ENCODE results near the gene HOXA9.

HOXA9 gene

DNA sequence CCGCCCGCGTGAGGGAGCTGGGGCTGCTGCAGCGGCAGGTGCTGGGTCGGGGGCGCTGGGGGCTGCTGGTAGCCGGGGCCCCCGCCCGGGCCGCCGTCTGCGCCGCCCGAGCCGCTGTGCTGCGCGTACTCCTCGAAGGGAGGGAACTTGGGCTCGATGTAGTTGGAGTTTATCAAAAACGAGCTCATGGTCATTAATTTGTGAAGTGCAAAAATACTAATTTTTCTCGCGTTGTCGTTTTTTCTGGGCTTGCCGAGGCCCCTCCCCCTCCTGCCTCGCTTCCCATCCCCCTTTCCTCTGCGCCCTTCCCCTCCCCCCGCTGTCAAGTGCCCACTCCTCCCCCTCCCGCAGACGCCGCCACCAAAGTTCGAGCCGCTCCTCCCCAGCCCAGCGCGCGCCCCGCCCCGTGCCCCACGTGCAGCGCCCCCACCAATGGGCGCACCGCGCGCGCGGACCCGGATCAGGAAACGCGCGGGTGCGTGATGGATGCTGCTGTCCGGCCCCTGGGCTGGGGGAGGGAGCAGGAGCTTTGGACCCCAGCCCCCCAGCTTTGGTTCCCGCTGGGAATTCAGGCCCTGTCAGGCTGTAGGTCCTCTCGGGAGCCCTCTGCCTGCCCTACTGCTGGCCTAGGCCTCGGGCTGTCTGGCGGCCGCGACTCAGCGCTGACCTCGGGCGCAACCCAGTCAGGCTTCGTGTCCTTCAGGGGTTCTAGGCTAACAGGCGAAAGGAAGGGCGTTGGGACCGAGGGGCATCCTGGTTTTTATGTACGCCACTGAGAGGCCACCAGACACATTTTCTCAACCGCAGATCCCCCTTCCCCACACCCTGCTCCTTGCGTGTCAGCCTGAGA lies 34.6 kb downstream of the HOXA9 start, which contains the start of gene HOXA4:
Gene HOXA4 (minus strand): TSS at position 218 of the 850 bp plus-strand sequence. CDS start 24 bp downstream, at position 194.
- peak in 3 of 58 donors; percentile 5 to 30 (median 5) for DNase-seq

DNA sequence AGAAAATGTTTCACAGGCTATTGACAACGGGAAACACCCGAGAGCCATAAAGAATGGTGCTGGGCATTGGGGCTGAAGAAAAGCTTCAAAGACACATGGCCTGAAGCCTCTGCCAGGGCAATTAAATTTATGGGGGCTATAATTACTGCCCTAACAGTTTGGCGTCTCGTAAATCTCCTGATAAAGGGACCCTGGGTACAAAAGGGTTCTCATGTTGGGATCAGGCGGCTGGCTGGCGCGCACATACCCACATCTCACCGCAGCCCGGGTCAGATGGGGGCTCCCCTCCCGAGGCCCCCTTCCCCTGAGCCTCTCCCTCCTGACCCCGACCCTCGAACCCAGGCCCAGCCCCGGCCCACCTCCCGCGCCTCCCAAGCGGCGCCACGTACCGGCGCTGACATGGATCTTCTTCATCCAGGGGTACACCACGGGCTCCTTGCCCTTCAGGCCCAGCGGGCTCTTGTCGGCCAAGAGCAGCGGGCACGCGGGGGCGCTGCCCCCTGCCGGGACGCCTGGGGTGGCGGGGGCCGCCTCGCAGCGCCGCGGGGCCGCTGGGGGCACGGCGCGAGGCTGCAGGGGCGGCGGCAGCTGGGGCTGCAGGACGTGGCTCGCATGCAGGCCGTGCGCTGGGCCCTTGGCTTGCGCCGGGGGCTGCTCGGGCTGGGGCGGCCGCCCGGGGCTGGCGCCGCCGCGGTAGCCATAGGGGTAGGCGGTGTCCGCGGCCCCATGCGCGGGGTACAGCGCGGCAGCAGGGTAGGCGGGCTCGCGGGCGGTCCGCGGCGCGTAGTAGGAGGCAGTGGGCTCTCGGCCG lies 35.4 kb downstream of the HOXA9 start:
- DNase-seq: no peak

DNA sequence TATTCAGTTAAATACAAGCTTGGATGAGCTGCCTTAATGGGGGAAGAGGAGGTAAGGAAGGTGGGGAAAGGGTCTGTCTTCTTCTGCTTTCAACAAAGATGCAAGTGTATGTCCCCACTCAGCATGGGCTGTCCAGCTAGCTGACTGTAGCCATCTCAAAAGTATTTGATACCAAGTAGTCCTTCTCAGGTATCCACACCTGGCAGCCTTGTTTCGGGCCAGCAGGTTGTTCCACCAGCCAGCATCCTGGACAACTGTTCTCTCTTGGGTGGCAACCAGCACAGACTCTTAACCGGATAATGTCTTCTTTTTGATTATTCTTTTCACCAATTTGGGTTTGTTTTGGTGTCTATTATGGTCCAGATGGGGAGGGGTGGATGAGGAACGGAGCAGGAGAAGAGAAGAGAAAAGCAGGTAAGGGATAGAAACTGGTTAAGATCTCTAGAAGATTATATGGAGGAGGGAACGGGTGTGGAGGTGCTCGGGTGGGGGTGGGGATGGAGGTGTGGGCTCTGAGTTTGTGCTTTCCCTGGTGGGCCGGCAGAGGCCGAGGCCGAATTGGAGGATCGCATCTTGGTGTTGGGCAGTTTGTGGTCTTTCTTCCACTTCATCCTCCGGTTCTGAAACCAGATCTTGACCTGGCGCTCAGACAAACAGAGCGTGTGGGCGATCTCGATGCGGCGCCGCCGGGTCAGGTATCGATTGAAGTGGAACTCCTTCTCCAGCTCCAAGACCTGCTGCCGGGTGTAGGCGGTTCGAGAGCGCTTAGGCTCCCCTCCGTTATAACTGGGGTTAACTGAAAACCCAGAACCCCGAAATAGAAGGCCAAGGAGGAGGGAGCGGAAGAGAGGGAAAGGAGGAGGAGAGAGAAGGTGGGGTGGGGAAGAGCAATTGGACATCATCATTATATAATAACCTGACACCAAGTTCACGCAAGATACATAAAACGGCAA lies 36.3 kb downstream of the HOXA9 start:
- DNase-seq: no peak

DNA sequence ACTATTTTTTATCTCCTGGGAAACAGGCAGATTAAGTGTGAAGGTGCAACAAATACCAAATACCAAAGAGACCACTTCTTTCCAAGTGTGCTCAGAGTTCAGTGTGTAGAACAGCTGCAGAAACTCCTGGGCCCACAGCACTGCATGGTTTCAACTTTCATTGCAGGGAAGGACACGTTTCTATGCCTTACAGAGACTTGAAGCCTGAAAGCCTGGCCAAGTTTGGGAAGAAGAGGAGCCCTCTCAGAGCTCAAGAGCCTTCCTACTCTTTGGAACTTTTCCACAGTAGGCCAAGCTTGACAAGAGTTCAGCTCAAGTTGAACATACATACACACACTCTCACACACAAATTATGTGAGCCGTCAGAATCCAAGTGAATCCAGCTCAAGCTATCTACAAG lies 37.3 kb downstream of the HOXA9 start:
- DNase-seq: no peak

DNA sequence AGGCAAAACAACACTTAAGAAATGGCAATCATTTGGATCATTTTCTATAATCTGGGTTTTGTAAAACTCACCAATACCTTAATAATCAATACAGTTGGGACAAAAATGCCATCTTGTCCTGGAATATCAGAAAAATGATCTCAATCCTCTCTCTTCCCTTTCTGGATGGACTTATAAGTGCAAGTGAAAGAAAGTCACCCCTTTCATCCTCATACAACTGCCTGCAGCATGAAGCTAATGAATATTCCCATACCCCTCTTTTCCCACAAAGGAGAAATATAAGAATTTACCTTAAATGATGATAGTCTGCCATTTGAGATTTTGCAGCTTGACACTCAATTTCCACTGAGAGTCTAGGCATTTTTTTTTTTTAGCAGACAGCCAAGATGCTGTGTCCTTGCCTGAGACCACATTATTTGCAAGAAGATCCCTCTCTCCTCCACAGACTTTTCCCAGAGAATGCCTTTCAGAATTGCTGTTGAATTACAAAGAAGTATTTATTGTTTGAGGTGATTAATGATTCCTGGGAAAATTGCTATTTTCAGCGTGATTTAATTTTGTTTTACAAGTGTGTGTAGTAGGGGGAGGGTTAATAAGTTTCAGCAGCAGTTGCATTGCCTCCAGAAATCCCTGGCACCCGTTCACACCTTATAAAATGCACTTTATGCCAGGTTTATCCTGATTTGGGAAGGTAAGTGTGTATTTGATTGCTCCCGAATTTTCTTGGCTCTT lies 38.6 kb downstream of the HOXA9 start:
- no peak for DNase-seq

DNA sequence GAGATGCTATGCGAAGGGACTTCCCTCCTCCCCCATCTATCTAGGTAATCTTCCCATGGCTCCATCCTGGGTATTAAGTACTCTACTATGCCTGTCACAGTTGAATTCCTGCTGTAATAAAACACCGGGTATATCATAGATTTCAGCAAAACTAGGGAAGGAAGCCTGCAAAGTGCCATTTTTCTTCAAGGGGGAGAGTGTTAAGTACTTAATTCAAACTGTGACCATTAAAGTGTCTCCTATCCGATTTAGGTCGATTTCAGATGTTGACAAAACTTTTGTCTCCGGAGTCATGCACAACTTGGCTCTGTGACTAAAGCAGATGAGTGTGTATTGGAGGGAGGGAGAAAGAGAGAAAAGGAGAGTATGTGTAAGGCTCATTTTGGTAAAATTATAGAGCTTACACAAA lies 39.3 kb downstream of the HOXA9 start:
- DNase-seq: no peak

DNA sequence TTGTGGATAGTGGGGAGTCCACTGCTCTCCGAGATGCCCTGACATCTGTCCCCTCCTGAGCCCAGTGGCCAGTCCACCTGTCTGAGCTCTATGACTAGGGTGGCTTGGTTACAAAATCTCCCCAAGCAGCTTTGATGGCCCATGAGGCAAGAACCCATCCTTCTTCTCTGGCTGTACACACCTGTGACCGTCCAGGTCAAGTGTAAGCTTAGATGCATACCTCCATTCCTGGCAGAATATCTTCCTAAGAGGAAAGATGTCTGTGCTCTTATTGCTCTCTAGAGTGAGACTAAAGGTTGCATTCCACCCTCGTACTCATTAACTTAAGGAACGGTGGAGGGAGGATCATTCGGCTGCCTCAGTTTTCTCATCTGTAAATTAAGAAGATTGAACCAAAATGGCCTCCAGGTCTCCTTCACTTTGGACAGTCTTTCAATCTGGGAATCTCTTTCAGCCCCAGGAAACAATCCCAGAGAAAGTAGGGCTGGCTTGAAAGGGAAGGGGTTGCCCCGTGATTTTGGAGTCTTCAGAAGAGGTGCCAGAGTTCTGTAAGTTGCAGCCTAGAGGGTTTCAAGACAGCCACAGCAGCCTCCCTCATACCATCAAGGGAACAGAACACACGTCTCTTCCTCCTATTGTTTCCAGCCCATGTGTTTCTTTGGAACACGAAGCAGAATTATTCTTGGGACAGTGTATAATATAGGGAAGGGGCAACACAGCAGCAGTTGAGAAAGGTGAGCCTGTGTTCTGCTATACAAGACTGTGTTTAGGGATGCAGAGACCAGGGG lies 40.2 kb downstream of the HOXA9 start:
- DNase-seq: no peak

DNA sequence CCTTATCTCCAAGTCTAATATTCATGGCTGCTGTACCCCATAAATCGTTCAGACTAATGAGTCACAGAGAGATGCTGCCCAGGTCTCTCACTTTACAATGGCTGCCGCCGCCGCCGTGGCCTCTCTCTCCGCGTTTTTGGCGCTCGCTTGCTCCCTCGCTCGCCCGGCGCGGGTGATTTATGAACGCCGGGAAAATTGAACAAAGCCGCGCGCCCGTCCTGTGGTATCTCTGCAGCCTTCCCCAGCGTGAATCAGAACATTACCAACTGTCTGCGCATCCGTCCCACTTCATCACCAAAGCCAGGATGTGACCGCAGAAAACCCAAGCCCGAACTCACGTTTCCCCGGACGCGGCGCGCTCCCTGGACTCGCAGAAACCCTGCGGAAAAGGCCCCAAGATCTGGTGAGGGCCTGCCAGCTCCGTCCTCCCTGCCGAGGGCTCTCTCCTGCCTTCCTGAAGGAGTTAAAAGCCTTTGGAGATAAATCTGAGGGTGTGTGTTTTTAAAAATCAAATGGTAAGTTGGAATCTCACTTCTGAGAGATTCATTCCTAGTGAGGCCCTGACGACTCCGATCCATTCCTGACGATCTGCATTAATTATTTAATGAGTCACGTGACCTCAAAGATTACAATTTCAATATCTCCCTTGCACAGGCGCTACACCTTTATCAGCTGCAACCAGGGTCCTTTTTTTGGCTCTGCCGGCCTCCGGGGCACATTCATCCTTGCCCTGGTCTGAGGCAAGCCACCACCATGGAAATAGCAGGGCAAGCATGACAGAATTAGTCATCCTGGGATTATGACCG lies 41.0 kb downstream of the HOXA9 start:
- DNase-seq: no peak

DNA sequence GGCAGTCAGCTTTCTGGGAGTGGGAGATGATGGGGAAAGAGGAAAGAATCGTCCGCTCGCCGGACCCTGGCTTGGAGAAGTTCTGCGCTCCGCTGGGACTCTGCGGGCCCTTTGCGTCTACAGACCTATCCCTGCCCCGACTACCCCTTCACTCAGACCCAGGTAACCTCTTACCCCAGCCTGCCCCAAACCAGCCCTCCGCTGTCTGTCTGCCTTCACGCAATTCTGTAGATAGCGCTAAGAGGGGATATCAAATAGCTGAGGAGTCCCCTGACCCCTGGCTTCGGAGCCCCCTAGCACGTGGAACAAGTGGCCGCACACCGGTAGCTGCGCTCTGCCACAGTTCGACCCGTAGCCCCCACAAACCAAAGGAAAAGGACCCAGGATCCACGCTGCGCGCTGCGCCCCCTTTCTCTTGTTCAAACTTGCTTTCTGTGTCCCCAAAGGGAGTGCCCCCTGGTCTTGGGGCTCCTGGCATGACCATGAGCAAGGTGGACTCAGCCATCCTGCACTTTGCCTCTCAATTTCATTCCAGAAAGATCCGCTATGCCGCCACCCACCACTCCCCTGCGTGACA lies 41.8 kb downstream of the HOXA9 start:
- no peak for DNase-seq

DNA sequence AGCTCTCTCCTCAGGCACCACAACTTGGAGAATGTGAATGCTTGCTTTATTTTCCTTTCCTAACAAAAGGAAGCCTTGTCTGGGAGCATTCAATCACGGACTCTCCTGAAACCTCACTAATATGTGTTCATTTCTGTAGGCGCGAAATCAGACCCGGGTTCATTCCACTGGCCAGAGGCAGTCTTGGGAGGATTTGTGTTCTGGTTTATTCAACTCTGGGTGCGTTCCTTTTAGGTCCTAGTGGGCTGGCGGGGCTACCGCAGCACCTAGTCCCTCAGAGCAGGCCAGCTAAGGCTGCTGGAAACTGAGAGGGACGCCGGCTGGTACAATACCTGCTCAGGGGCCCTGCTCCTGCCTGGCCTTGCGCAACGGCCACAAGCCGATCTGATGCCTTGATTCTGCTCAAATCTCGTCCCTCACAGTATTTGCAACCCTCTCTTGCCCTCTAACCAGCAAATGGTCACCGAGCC lies 42.3 kb downstream of the HOXA9 start:
- no peak for DNase-seq

DNA sequence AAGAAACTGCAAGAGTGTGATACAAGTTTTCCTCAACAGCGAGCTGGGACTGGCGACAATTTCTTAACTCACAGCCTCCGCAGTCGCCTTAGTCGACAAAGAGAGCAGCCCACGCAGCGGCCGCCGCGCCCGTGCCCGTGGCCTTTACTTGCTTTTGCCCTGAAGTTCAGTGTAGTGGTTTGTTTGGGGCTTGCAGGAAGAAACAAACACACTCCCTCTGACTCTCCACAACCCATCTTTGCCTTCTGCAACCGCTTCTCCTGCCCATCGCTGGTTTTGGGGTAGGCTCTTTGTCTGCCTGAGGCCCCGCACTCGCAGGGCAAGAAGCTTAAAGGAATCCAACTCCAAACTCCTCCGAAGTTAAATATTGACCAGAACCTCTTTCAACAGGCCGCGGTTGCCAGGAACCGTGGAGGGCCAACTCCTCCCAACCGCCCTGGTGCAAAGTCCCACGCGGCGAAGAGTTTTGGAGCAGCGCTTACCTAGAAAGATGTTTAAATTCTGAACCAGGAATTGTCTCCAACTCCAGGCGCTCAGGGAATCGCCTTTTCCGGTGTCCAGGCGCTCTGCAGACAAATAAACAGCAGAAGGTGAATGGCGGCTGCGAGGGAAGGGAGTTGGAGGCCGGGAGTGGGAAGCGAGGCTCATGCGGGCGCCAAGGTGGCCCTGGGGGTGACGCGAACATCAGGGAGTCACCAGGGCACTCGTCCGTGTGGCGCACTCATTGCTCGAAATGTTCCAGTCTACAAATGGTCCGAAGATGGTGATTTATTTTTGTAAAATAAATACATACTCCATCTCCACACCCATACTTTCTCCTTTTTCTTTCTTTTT lies 43.0 kb downstream of the HOXA9 start:
- DNase-seq: no peak

DNA sequence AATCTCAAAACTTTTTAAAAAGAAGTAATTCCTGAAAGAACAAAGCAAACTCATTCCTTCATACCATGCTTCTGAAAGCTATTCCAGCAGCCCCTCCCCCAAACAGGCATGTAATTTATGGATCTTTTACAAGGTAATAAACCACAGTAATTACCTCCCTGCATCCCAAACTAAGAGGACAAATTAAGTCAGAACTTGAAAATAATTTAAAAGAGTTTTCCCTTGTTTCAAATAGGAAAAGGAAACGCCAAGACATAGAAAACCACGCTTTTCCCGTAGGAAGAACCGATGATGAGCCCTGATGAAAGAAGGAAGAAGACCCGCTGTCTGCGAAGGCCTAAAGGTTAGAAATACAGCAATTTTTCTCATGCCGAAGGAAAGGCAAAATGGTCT lies 43.7 kb downstream of the HOXA9 start:
- no peak for DNase-seq

DNA sequence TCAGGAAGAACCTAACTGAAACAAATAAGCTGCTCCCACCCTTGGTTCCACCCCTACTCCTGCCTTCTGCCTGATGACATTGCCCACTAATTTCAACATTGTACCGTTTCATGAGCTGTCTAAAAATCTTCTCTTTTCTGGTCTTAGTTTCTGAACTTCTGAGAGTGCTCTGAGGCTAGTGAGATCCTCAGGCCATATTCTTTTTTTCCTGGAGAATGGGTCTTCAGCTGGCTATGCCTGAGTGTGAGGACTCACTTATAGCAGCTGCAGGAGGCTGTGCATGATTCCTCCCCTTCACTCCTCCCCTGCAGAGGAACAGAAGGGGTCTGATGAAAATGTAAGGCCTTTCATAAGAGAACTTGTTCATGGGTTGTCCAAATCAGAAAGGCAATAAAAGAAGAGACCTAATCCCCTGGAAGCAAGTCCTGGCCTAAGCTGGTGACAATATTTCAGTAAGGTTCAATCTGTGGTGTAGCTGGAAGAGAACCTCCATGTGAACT lies 45.9 kb downstream of the HOXA9 start:
- no peak for DNase-seq

DNA sequence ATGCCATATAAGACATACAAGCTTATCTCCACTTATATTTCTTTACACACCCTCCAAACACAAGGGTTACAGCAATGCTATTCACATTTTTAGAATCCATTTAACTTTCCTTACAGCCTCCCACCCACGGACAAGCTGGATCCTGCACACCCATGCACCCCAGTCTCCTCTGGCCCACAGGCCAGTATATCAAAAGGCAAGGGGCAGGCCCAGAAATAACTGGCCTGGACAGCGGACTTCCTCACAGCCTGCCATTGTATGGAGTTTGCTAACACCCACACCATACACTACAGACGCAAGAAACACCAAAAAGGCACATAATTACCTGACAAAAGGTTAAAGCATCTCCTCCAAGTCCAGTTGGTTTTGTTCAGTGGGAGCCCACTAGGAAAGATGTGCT lies 46.8 kb downstream of the HOXA9 start:
- DNase-seq: no peak

DNA sequence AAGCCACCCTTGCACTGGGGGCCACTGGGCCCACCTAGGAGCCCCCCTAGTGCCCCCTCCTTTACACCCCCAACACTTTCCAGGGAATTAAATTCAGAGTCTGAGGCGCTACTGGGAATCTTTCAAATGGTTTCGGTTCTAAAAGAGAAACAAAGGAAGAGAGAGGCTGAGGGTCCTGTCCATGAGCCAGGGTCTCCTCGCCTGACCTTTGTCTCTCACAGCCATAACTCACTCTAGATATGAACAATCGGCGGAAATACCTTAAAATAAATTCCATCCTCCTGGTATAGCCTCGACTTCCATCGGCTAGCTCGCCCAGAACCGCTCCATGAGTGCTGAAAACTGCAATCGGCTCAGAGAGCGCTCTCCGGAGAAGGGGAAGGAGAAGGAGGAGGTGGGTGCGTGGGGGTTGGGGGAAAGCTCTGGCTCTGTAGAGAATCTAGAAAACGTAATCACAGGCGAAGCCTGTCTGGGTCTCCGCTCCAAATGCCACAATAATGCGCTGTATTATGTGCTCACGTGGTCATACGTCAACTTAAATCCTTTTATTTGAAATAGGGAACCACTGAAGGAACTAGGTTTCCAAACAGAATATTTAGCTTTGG lies 47.3 kb downstream of the HOXA9 start:
- no peak for DNase-seq

DNA sequence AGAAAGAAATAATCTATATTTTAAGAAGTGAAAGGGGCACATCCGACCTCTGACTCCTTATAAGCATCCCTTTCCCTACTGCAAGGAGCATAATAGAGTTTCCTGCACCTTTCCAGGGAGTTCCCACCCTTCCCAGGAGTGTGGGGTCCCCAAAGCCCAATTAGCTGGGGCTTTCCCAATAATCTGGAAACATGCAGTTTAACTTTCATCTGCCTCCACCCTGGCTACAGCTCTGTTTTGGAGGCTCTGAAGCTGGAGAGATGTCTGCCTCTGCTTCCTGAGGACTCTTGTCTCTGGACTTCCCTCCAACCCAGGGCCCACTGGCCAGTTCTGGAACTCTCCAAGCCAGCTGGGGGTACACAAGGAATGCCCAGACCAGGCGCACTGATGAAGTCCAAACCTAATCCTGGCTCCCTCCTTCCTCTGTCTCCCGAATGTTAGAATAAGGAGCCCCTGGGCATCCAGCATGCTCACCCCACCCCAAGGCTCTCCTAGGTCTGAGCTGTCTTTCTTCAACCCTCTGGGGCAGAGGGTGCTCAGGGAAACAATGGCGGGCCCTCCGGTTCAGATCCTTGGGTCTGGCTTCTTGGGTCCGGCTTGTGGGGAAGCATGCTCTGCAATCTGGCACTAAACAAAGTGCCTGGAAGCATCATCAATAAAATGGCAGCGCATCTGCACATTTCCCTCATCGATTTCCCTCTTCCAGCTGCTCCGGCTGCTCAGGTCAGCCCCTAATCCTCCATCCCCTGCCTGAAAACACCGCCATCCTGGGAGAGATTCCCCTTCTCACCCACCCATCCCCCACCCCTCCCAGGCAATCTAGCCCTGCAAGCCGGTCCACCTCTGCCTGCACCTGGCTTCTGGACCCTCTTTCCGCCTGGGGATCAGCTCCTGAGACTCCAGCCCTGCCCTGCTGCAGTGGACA lies 48.1 kb downstream of the HOXA9 start:
- DNase-seq: no peak

Measured in anterior cingulate cortex (tissue), 58 donors.